Mucosa of descending colon (tissue), 3 donors: ENCODE measurements around the gene CTH. TPM values are rescaled to one million over a fixed set of nuclear protein-coding genes. Genes with fewer than 3 reads are reported as not detected.

Experiments used
- ATAC-seq: fragments of 200-7000 bp; cut with Tn5 transposase; one replicate; pipeline ENCODE4 v1.9.1; 2020; ENCODE audit warnings: mild to moderate bottlenecking, moderate library complexity
- DNase-seq, 3 donors: peaks; one replicate each; pipeline ENCODE4 v3.0.0-alpha.2; 2020
- H3K36me3 ChIP-seq: fragments of 200-600 bp; one replicate; pipeline ENCODE4 v1.8.0; 2021; ENCODE audit warnings: low read depth, mild to moderate bottlenecking
- H3K4me1 ChIP-seq: fragments of 200-600 bp; one replicate; pipeline ENCODE4 v1.8.0; 2021; ENCODE audit warnings: low read depth, mild to moderate bottlenecking
- H3K4me3 ChIP-seq: fragments of 200-600 bp; one replicate; pipeline ENCODE4 v1.8.0; 2021; ENCODE audit warnings: mild to moderate bottlenecking
- H3K9me3 ChIP-seq: fragments of 200-600 bp; one replicate; pipeline ENCODE4 v1.8.0; 2021; ENCODE audit warnings: mild to moderate bottlenecking
- CTCF ChIP-seq: fragments of 200-600 bp; IDR thresholded peaks from one replicate; pipeline ENCODE4 v1.8.0; 2022; ENCODE audit warnings: antibody characterized with exemption, mild to moderate bottlenecking
- intact Hi-C, 2 donors: fragments of 100-400 bp; cut with DNase I in 1 of 2; cut with micrococcal nuclease in 1 of 2; formaldehyde crosslinking; loops; one replicate each; pipeline versions ENCODE4 v1.11.0 to v1.11.1; 2022; cut with DNase I, micrococcal nuclease
- total RNA-seq, 3 donors: library from RNA; stranded (reverse); fragmentation: NEBNext Ultra II Directional in 2 of 3; extraction: Animal tissue kit (Norgen Biotek cat#: 25700) in 2 of 3; gene quantifications; one replicate each; pipeline versions ENCODE4 v1.2.1 to v1.2.4, GENCODE V29; 2021 to 2023
- donor health status: DM: no; HTN: no; CAD: no; lungs with moderate emphysema.
- donor health status: DM: no; HTN: no; CAD: no.
- donor health status: DM: no; HTN: yes; CAD: no.

CTH gene
- total RNA-seq, 3 donors from 2014 or later, result 5.4 to 13.8 (median 7.2) TPM

- Histone ChIP-seq H3K4me3 (no peak overlapping the region), H3K36me3 (no peaks in the 10 kb centered on the region), H3K9me3 (no peaks in the 10 kb centered on the region), H3K4me1 (peaks cover 11% of the 10 kb centered on the region)
- ATAC-seq (no peak), DNase-seq (no peak)
- intact Hi-C loops, result no loop called here
- TF ChIP-seq CTCF, result no peak
These were observed 18.7 kb downstream of the CTH start for GRCh38 chr1:70429757-70430156.

GRCh38 chr1:70431317-70431716 is 20.2 kb downstream of the CTH start:
- Histone ChIP-seq H3K9me3 (no peaks in the 10 kb centered on the region), H3K36me3 (no peaks in the 10 kb centered on the region), H3K4me3 (no peak overlapping the region), H3K4me1 (peaks cover 11% of the 10 kb centered on the region)
- DNase-seq (no peak), ATAC-seq (peak; percentile 64)
- intact Hi-C loops, result no loop called here
- no peak for TF ChIP-seq CTCF

DNA sequence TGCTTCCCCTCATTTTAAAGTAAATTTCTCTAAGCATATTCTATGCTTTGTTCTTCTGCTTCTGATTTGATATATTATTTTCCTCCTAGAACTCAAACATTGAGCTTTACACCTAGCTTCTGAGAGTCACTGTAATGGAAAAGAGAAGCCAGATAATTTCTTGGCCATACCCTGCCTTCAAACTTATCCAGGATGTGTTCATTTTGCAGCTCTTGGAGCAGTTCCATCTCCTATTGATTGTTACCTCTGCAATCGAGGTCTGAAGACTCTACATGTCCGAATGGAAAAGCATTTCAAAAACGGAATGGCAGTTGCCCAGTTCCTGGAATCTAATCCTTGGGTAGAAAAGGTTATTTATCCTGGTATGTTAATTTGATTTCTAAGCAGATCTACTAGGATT is 20.8 kb downstream of the CTH start:
- ATAC-seq, result no peak
- Histone ChIP-seq H3K9me3 (no peaks in the 10 kb centered on the region), H3K4me1 (peaks cover 11% of the 10 kb centered on the region), H3K4me3 (no peak overlapping the region), H3K36me3 (no peaks in the 10 kb centered on the region)
- intact Hi-C loops, result no loop called here
- no peak for TF ChIP-seq CTCF
- no peak for DNase-seq

DNA sequence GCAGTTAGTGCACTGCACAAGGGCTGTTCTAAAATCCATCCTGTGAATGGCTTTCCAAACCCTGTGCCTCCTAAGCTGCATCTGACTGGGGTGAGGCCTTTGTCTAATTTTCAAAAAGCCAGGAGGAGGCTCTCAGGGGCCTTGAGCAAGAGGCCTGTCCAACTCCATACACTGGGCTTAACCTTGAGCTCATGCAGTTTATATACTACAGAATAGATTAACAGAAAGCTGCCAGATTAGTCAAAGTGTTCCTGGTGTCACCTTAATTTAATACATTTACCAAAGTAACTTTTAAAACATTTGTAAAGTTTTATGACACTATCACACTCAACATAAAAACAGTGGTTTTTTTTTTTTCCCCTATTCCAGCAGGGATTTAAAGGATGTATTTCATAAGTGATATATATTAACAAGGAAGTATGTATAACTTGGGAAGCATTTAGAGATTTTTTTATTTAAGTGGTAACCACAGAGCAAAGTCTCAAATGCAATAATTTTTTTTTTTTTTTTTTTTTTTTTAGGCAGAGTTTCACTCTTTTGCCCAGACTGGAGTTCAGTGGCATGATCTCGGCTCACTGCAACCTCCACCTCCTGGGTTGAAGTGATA is 23.3 kb downstream of the CTH start:
- H3K36me3 ChIP-seq, result no peaks in the 10 kb centered on the region
- intact Hi-C loops, result no loop called here
- peak; percentile 60 for ATAC-seq

DNA sequence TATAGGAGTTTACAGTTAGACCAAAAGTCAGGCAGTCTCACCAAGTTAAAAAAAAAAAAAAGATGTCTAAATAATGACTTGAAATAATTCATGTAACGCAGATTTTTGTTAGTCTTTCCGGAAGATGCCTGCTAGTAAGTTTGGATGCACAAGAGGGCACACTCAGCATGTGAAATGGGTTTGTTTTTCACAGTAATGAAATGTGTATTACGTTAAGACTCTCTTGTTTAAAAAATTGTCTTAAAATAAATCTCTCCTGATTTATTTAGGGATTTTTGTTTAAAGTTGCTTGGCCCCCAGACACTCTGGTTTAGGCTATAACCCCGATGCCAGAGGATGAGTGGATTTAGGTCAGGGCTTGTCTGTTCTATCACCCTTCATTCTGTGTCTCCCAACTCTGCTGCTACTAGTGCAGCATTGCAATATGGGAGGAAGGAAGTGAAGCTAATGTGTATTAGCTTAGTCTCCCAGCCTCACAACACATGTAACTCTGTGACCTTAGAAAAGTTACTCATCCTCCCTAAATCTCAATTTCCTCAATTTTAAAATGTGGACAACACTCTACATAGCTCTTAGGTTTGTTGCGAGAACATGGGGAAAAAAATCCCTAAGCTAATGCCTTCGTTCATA is 25.7 kb downstream of the CTH start:
- no peak for ATAC-seq
- intact Hi-C loops, result loop anchor here in 1 of 2 donors (2.0 kb wide), 1 partner anchor 74 kb away; no protein-coding TSS in a partner anchor
- no peaks in the 10 kb centered on the region for H3K4me1 ChIP-seq
- H3K9me3 ChIP-seq, result no peaks in the 10 kb centered on the region
- peak in 1 of 3 donors; percentile 7 for DNase-seq
- H3K4me3 ChIP-seq, result no peak overlapping the region
- TF ChIP-seq CTCF, result no peak
- H3K36me3 ChIP-seq, result no peaks in the 10 kb centered on the region

More for the DNA sequence above, 23.3 kb downstream of the CTH start:
- no peak for DNase-seq
- Histone ChIP-seq H3K4me1 (peaks cover 7% of the 10 kb centered on the region), H3K9me3 (no peaks in the 10 kb centered on the region), H3K4me3 (no peak overlapping the region)
- TF ChIP-seq CTCF, result no peak
